Metanephros (tissue), 2 donors: Measurements from ENCODE around the gene POLG2. TPM values are rescaled to one million over a fixed set of nuclear protein-coding genes. Genes with fewer than 3 reads are reported as not detected.

Source experiments
- small RNA-seq: library from RNA; depleted of rRNA; stranded (forward); fragments of <200 nt; gene quantifications from one replicate; pipeline ENCODE3, GENCODE V24; 2014; ENCODE audit warnings: low replicate concordance
- total RNA-seq: library from RNA; depleted of rRNA; stranded (reverse); fragments of >200 nt; gene quantifications from one replicate; pipeline ENCODE4 v1.2.3, GENCODE V29; 2014

POLG2 gene
- total RNA-seq, result 18.7 TPM

DNA sequence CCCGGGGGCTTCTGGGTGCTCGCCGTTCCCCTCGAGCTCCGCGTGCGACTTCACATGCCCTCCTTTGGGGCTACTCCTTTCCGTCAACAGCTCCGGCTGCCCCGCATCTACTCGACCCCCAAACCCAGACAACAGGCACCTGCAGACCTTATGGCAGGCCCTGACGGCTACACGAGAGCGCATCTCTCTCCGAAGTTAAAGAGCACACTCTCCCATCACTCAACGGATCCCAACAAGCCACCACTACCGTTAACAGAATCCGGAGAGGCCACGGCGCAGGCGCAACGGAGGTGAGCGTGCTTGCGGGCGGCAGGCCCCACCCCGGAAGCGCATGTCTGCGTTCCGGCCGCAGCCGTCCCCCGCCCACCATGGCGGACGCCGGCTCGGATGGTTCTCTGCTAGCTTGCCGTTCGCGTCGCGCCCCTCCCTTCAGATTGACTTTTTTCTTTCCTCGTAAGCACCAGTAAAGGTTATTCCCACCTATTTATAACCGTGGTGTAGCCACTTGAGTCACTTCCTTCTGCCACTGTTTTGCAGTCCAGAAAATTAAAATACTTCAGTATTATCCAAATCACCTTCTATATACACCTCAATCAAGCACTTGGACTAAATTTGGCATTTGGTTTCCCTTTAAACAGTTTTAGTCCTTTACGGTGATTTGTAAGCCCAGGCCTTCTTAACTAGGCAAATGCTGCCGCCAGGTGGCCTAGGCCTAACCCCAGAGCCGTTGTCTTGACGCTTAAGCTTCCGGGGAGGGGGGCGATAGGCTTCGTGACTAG, at the start of gene POLG2:
Gene POLG2, minus strand, starts transcription at position 269 of the 779 bp plus-strand sequence. Its CDS starts 86 bp downstream, at position 183.

GRCh38 chr17:64506576-64507412, 9.9 kb upstream of the POLG2 start, which contains the start of gene CEP95:
CEP95 (plus strand) TSS chr17:64506977; CDS start chr17:64507098, 121 bp downstream.

DNA sequence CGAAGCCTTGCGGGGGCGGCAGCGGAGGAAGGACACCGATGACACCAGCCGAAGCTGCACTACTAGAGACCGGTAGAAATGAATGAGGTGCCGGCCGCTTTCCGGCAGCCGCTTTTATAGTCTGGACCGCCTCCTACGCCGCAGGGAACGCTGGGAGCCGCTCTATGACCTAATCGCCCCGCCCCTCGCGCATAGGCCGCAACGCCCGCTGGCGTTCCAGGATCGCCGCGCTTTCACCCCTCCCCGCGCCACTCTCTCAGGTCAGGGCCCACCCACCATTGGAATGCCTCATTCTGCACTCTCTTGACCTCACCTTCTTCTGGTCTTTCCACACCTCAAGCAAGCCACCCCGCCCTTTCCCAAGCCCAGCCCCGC, 9.3 kb upstream of the POLG2 start, which contains the start of gene DDX5:
Gene DDX5, minus strand, starts transcription at position 89 of the 375 bp plus-strand sequence. CDS start 170 bp downstream, outside the sequence.

DNA sequence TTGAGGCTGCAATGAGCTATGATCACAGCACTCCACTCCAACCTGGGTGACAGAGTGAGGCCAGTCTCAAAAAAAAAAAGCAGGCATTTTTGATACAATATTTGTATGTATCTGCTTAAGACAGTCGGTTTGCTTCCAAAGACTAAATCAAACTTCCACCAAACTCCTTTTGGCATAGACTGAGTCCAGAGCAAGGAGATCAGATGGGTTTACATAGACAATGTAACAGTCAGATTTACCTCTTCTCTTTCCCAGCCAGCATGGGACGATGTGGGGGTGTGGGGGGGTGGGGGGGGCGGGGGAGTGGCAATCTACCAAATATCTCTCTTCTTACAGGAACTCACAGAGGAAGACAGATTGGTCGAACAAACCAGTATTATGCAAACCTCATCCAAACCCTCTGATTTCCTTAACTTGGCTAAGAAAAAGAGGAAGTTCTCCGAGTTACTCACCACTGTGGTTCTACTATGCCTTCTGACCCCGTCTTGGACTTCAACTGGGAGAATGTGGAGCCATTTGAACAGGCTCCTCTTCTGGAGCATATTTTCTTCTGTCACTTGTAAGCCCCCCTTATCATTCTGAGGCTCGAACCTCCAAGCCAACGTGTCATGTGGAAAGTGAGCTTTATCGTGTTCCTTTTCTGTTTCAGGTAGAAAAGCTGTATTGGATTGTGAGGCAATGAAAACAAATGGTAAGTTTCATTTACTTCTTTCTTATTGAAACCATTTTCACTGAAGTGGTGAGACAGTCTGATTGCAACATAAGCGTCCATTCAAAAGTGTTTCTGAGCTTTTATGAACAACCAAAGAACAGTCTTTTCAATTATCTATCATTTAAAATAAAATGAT, 48.0 kb downstream of the POLG2 start, which contains the start of gene MILR1:
Gene MILR1, plus strand, starts transcription at position 451 of the 848 bp plus-strand sequence. Its CDS starts 54 bp downstream, at position 505.

Small RNA genes within 50 kb of the gene (small RNA-seq; reads per million reads assigned to genes)
- not detected for gene ATP5MFP4

Other genes starting within 250 kb of the POLG2 start
- gene TEX2, start 233.8 kb downstream of the POLG2 start, total RNA-seq, result 25.2 TPM
- 95.3 TPM for gene PECAM1, start 106.2 kb downstream of the POLG2 start, total RNA-seq
- gene MILR1, start 47.9 kb downstream of the POLG2 start, total RNA-seq, result 6.5 TPM
- 387 TPM for gene DDX5, start 9.2 kb upstream of the POLG2 start, total RNA-seq
- gene CEP95, start 9.9 kb upstream of the POLG2 start, total RNA-seq, result 71.8 TPM
- gene SMURF2, start 165.3 kb upstream of the POLG2 start, total RNA-seq, result 39.6 TPM